K562 (cell line): ENCODE results near the gene REEP2. TPM values are rescaled to one million over a fixed set of nuclear protein-coding genes. Genes with fewer than 3 reads are reported as not detected.

Source experiments
- BRF1 ChIP-seq: IDR thresholded peaks from 3 replicates; pipeline ENCODE4 v1.6.1; 2011; ENCODE audit warnings: borderline replicate concordance, mild to moderate bottlenecking; ENCODE audit not compliant: insufficient read length; ENCODE audit errors: extremely low read depth
- CEBPG ChIP-seq, 3 experiments: fragments of 200-800 bp in 1 of 3; sonication (Bioruptor generic) in 1 of 3; sonication (generic) in 1 of 3; formaldehyde crosslinking in 1 of 3; IDR thresholded peaks in 2 of 3; conservative IDR thresholded peaks in 1 of 3; 2 replicates each; pipeline versions ENCODE4 v1.6.1 to v1.8.0; 2016 to 2022; ENCODE audit warnings: missing compliant biosample characterization in 2 of 3, missing genetic modification characterization in 2 of 3, mild to moderate bottlenecking in 1 of 3, missing genetic modification reagents in 1 of 3
- E2F6 ChIP-seq, 2 experiments: IDR thresholded peaks; 2 replicates each; pipeline ENCODE4 v1.6.1; 2011; ENCODE audit warnings: borderline replicate concordance in 1 of 2, control low read depth in 1 of 2, low read depth in 1 of 2, low read length in 1 of 2, mild to moderate bottlenecking in 1 of 2, mixed read lengths in 1 of 2, moderate library complexity in 1 of 2; ENCODE audit not compliant: insufficient read depth in 1 of 2, insufficient read length in 1 of 2, poor library complexity in 1 of 2, severe bottlenecking in 1 of 2; ENCODE audit errors: extremely low read depth in 1 of 2
- E4F1 ChIP-seq: fragments of 250-450 bp; sonication (Bioruptor Pico); IDR thresholded peaks from 2 replicates; pipeline ENCODE4 v1.5.0; 2021; ENCODE audit warnings: mild to moderate bottlenecking, borderline replicate concordance
- HCFC1 ChIP-seq: IDR thresholded peaks from 2 replicates; pipeline ENCODE4 v1.6.1; 2012; ENCODE audit warnings: low read depth, low read length, improper control_type of control experiment
- HLTF ChIP-seq: fragments of 450-650 bp; IDR thresholded peaks from 2 replicates; pipeline ENCODE4 v1.6.1; 2016
- KHSRP ChIP-seq: fragments of 450-650 bp; IDR thresholded peaks from 2 replicates; pipeline ENCODE4 v1.6.1; 2017
- MYBL2 ChIP-seq, 2 experiments: fragments of 450-650 bp in 1 of 2; sonication (generic) in 1 of 2; formaldehyde crosslinking in 1 of 2; IDR thresholded peaks; 2 replicates each; pipeline versions ENCODE4 v1.6.1 to v1.8.1; 2017 to 2022; ENCODE audit warnings: borderline replicate concordance in 1 of 2, inconsistent platforms in 1 of 2, low read depth in 1 of 2, mild to moderate bottlenecking in 1 of 2, missing genetic modification reagents in 1 of 2, moderate library complexity in 1 of 2
- NFYB ChIP-seq: IDR thresholded peaks from 2 replicates; pipeline ENCODE4 v1.6.1; 2011; ENCODE audit warnings: mild to moderate bottlenecking, moderate library complexity; ENCODE audit not compliant: insufficient read length; ENCODE audit errors: extremely low read depth
- RAD51 ChIP-seq: fragments of 450-650 bp; IDR thresholded peaks from 2 replicates; pipeline ENCODE4 v1.7.1; 2016; ENCODE audit warnings: low read depth, mild to moderate bottlenecking, borderline replicate concordance
- XRCC4 ChIP-seq: IDR thresholded peaks from one replicate; pipeline ENCODE4 v1.6.1; 2011; ENCODE audit not compliant: insufficient read depth, insufficient read length; ENCODE audit errors: extremely low read depth
- ZMIZ1 ChIP-seq, 2 experiments: fragments of 150-350 bp in 1 of 2; IDR thresholded peaks; 2 replicates each; pipeline ENCODE4 v1.6.1; 2012 to 2016; ENCODE audit warnings: low read depth in 2 of 2, low read length in 2 of 2, mild to moderate bottlenecking in 1 of 2, moderate library complexity in 1 of 2
- ZNF395 ChIP-seq: fragments of 200-800 bp; sonication (Bioruptor generic); IDR thresholded peaks from 2 replicates; pipeline ENCODE4 v1.6.1; 2017; ENCODE audit warnings: missing genetic modification characterization, missing compliant biosample characterization
- ZNF644 ChIP-seq: fragments of 200-800 bp; sonication (Bioruptor generic); IDR thresholded peaks from 2 replicates; pipeline ENCODE4 v1.6.1; 2016; ENCODE audit warnings: low read depth, missing genetic modification characterization, missing compliant biosample characterization
- ZNF778 ChIP-seq: fragments of 450-650 bp; formaldehyde crosslinking; IDR thresholded peaks from 2 replicates; pipeline ENCODE4 v1.4.0; 2020; ENCODE audit warnings: mild to moderate bottlenecking, moderate library complexity
- polyA plus RNA-seq, 8 experiments: library from polyadenylated mRNA; depleted of rRNA in 4 of 8; stranded (reverse) in 5 of 8; unstranded in 3 of 8; fragments of >200 nt; fragmentation: Nextera tagmentation in 2 of 8; fragmentation: Illumina TruSeq in 1 of 8; extraction: Ambion mirVana in 2 of 8; extraction: Trizol in 1 of 8; gene quantifications; 2 replicates each; pipeline versions ENCODE4 v1.2.1 to v1.2.3, GENCODE V29; 2011 to 2014; ENCODE audit warnings: inconsistent platforms in 1 of 8, missing spikeins in 1 of 8
- total RNA-seq, 7 experiments: library from RNA; depleted of rRNA in 6 of 7; stranded (reverse); fragments of >200 nt in 6 of 7; fragmentation: Illumina TruSeq in 2 of 7; extraction: Trizol in 2 of 7; gene quantifications; 2 replicates each; pipeline versions ENCODE4 v1.2.1 to v1.2.3, GENCODE V29; 2011 to 2021; ENCODE audit warnings: low replicate concordance in 1 of 7

REEP2 gene
- total and polyA plus RNA-seq, 9 of the 15 experiments (the other 6 are each of a cell fraction or from before 2014, with no cell fraction given), result 0.03 to 1.1 (median 0.12) TPM; not detected in 1

GRCh38 chr5:138465261-138466124, 26.6 kb downstream of the REEP2 start, which contains the start of gene EGR1 (continued):
- peak in 1 of 2 experiments; percentile 79; a peak in 1 of 4 replicates for TF ChIP-seq ZMIZ1 (IDR thresholded peaks at IDR 0.05; ENCODE audit: low read depth in 2 of 2, low read length in 2 of 2)
- peak; percentile 26; the same call in 1 of the 2 replicates for TF ChIP-seq HCFC1
- TF ChIP-seq CEBPG (CRISPR knock-in tag; IDR thresholded peaks at IDR 0.05), result peak; percentile 32; the same call in 1 of the 2 replicates
- no peak for TF ChIP-seq CEBPG (tag; conservative IDR thresholded peaks at IDR 0.05 in 1 of 2, IDR thresholded peaks at IDR 0.05 in 1 of 2)
- no peak for TF ChIP-seq ZNF644 (tag)
- TF ChIP-seq XRCC4, result no peak
- no peak for TF ChIP-seq MYBL2 (IDR thresholded peaks at IDR 0.05; ENCODE audit: low read depth)
- 0 out of 2 replicates have a peak, but pooled peaks have one; percentile 55 for TF ChIP-seq MYBL2 (CRISPR knock-in tag; IDR thresholded peaks at IDR 0.05; ENCODE audit: borderline replicate concordance)
- peak in 1 of 2 experiments; percentile 50 for TF ChIP-seq E2F6 (IDR thresholded peaks at IDR 0.05; ENCODE audit: borderline replicate concordance in 1 of 2, extremely low read depth in 1 of 2, insufficient read depth in 1 of 2, insufficient read length in 1 of 2, low read depth in 1 of 2, low read length in 1 of 2, poor library complexity in 1 of 2, severe bottlenecking in 1 of 2)
- 0 out of 2 replicates have a peak, but pooled peaks have one; percentile 42 for TF ChIP-seq HLTF
- no peak for TF ChIP-seq E4F1 (CRISPR knock-in tag)
- no peak for TF ChIP-seq NFYB
- peak; percentile 72; the same call in 1 of the 2 replicates for TF ChIP-seq ZNF395 (CRISPR knock-in tag)
- TF ChIP-seq ZNF778 (CRISPR knock-in tag), result no peak
- TF ChIP-seq KHSRP, result no peak
- no peak for TF ChIP-seq BRF1
- no peak for TF ChIP-seq RAD51
